HCT116 (cell line): ENCODE results near the gene SLC27A1. TPM values are rescaled to one million over a fixed set of nuclear protein-coding genes. Genes with fewer than 3 reads are reported as not detected.

ENCODE experiments used
- ATAC-seq: fragments of 200-7000 bp; cut with Tn5 transposase; 2 replicates; pipeline ENCODE4 v1.9.1; 2020; ENCODE audit warnings: mild to moderate bottlenecking, moderate library complexity
- BruUV-seq: library from RNA; stranded (reverse); fragments of 400-500 nt; replicated peaks from 2 replicates; lab custom pipeline; 2021; lab: Mats Ljungman, UMichigan
- CTCF ChIA-PET: fragments of 300-600 bp; sonication (Branson Sonifier 250); formaldehyde crosslinking; loops from one replicate; lab custom pipeline; 2021; ENCODE audit warnings: antibody characterized with exemption; lab: Charles Lee
- POLR2A ChIA-PET: fragments of 300-600, 350-600 bp; sonication (Branson Sonifier 250); formaldehyde crosslinking; loops from one replicate; lab custom pipeline; 2021; ENCODE audit warnings: antibody characterized with exemption; lab: Charles Lee
- RAD21 ChIA-PET, 2 experiments: fragments of 300-600 bp; sonication (Branson Sonifier 250); formaldehyde crosslinking; loops; one replicate each; lab custom pipeline; 2023; ENCODE audit warnings: low total read pairs in 2 of 2; ENCODE audit not compliant: uncharacterized antibody in 2 of 2, unreplicated experiment in 2 of 2, low non-redundant PET in 1 of 2; lab: Charles Lee
- DNase-seq: peaks from one replicate; pipeline ENCODE4 v3.0.0-alpha.2; 2010; ENCODE audit warnings: low read depth, low spot score
- H2AFZ ChIP-seq: fragments of 200-600 bp; shearing (Covaris generic), sonication (generic); 2 replicates; pipeline ENCODE4 v1.6.1; 2017; ENCODE audit warnings: low read depth, mixed run types, mixed read lengths, antibody characterized with exemption, low read length; ENCODE audit not compliant: poor library complexity, severe bottlenecking
- H3K27ac ChIP-seq: 2 replicates; pipeline ENCODE4 v1.5.1; 2012; ENCODE audit warnings: low read depth, low read length
- H3K27me3 ChIP-seq: fragments of 200-600 bp; sonication (generic); 2 replicates; pipeline ENCODE4 v1.6.1; 2016; ENCODE audit warnings: mixed run types, low read length, mixed read lengths; ENCODE audit not compliant: insufficient read depth
- H3K36me3 ChIP-seq, 2 experiments: fragments of 200-500 bp in 1 of 2; fragments of 200-600 bp in 1 of 2; sonication (Bioruptor generic) in 1 of 2; sonication (generic) in 1 of 2; 2 replicates each; pipeline versions ENCODE4 v1.5.1 to v1.6.1; 2014 to 2016; ENCODE audit warnings: low read length in 2 of 2, inconsistent platforms in 1 of 2, mixed read lengths in 1 of 2, mixed run types in 1 of 2; ENCODE audit not compliant: insufficient read depth in 2 of 2, control insufficient read depth in 1 of 2
- H3K4me1 ChIP-seq, 2 experiments: fragments of 200-600 bp in 1 of 2; sonication (generic) in 1 of 2; 2 replicates each; pipeline versions ENCODE4 v1.5.1 to v1.6.1; 2012 to 2017; ENCODE audit warnings: low read length in 2 of 2, inconsistent platforms in 1 of 2, mild to moderate bottlenecking in 1 of 2, mixed read lengths in 1 of 2, mixed run types in 1 of 2, moderate library complexity in 1 of 2; ENCODE audit not compliant: insufficient read depth in 2 of 2, control insufficient read depth in 1 of 2
- H3K4me2 ChIP-seq: fragments of 200-600 bp; sonication (generic); 2 replicates; pipeline ENCODE4 v1.6.1; 2017; ENCODE audit warnings: mixed run types, low read length, mixed read lengths
- H3K4me3 ChIP-seq, 2 experiments: fragments of 200-600 bp in 1 of 2; sonication (generic) in 1 of 2; replicated peaks in 1 of 2; 2 replicates each; pipeline ENCODE4 v1.5.1; 2011 to 2016; ENCODE audit warnings: low read length in 2 of 2, control low read depth in 1 of 2, low read depth in 1 of 2, mild to moderate bottlenecking in 1 of 2, mixed read lengths in 1 of 2, mixed run types in 1 of 2
- H3K79me2 ChIP-seq: fragments of 200-600 bp; sonication (generic); 2 replicates; pipeline ENCODE4 v1.6.1; 2017; ENCODE audit warnings: mild to moderate bottlenecking, mixed run types, low read length, moderate library complexity, mixed read lengths; ENCODE audit not compliant: insufficient read depth
- H3K9ac ChIP-seq: fragments of 200-600 bp; sonication (generic); 2 replicates; pipeline ENCODE4 v1.6.1; 2016; ENCODE audit warnings: low read length, mixed read lengths
- H3K9me2 ChIP-seq: fragments of 200-600 bp; sonication (generic), shearing (Covaris generic); 2 replicates; pipeline ENCODE4 v1.6.1; 2017; ENCODE audit warnings: mixed run types, mild to moderate bottlenecking, moderate library complexity; ENCODE audit not compliant: insufficient read depth
- H3K9me3 ChIP-seq, 2 experiments: fragments of 200-500 bp in 1 of 2; fragments of 200-600 bp in 1 of 2; sonication (Bioruptor generic) in 1 of 2; sonication (generic) in 1 of 2; 2 replicates each; pipeline ENCODE4 v1.6.1; 2014 to 2017; ENCODE audit warnings: low read length in 2 of 2, mixed read lengths in 2 of 2, inconsistent platforms in 1 of 2, low read depth in 1 of 2, mild to moderate bottlenecking in 1 of 2, mixed run types in 1 of 2, moderate library complexity in 1 of 2; ENCODE audit not compliant: control insufficient read depth in 1 of 2, insufficient read depth in 1 of 2
- H4K20me1 ChIP-seq: fragments of 200-600 bp; sonication (generic), shearing (Covaris generic); 2 replicates; pipeline ENCODE4 v1.6.1; 2017; ENCODE audit warnings: mixed run types, mild to moderate bottlenecking, moderate library complexity; ENCODE audit not compliant: insufficient read depth
- ATF3 ChIP-seq: IDR thresholded peaks from 2 replicates; pipeline ENCODE4 v1.6.1; 2012
- CBX3 ChIP-seq: IDR thresholded peaks from 2 replicates; pipeline ENCODE4 v1.6.1; 2012; ENCODE audit warnings: low read depth
- FOSL1 ChIP-seq: IDR thresholded peaks from 2 replicates; pipeline ENCODE4 v1.6.1; 2012; ENCODE audit warnings: low read depth
- POLR2A ChIP-seq: IDR thresholded peaks from 2 replicates; pipeline ENCODE4 v1.7.0; 2011; ENCODE audit warnings: borderline replicate concordance; ENCODE audit not compliant: insufficient read depth, insufficient read length; ENCODE audit errors: extremely low read depth
- RAD21 ChIP-seq: IDR thresholded peaks from 2 replicates; pipeline ENCODE4 v1.6.1; 2012; ENCODE audit warnings: low read depth, mild to moderate bottlenecking
- SIN3A ChIP-seq: IDR thresholded peaks from 2 replicates; pipeline ENCODE4 v1.6.1; 2012; ENCODE audit warnings: low read depth
- YY1 ChIP-seq: IDR thresholded peaks from 2 replicates; pipeline ENCODE4 v1.6.1; 2011; ENCODE audit warnings: low read length, low read depth, moderate library complexity, mild to moderate bottlenecking; ENCODE audit not compliant: insufficient replicate concordance; ENCODE audit errors: extremely low read depth
- intact Hi-C: fragments of 100-400 bp; cut with micrococcal nuclease; formaldehyde crosslinking; loops from 2 replicates; pipeline ENCODE4 v1.10.0; 2022
- total RNA-seq: library from RNA; stranded (reverse); gene quantifications from one replicate; pipeline ENCODE4 v1.2.1, GENCODE V29; 2021; ENCODE audit not compliant: unreplicated experiment
- TF ChIP-seq, protein P1 (sequence below): IDR thresholded peaks from 2 replicates; pipeline ENCODE4 v1.6.1; 2012
- TF ChIP-seq, protein P2 (sequence below): IDR thresholded peaks from 2 replicates; pipeline ENCODE4 v1.6.1; 2011; ENCODE audit warnings: mild to moderate bottlenecking, low read length, moderate library complexity; ENCODE audit not compliant: insufficient replicate concordance; ENCODE audit errors: extremely low read depth
- TF ChIP-seq, protein P3 (sequence below): IDR thresholded peaks from 2 replicates; pipeline ENCODE4 v1.6.1; 2012; ENCODE audit warnings: low read depth

The SLC27A1 gene
- total RNA-seq, 1 experiment from 2014 or later = 22.5 TPM

DNA sequence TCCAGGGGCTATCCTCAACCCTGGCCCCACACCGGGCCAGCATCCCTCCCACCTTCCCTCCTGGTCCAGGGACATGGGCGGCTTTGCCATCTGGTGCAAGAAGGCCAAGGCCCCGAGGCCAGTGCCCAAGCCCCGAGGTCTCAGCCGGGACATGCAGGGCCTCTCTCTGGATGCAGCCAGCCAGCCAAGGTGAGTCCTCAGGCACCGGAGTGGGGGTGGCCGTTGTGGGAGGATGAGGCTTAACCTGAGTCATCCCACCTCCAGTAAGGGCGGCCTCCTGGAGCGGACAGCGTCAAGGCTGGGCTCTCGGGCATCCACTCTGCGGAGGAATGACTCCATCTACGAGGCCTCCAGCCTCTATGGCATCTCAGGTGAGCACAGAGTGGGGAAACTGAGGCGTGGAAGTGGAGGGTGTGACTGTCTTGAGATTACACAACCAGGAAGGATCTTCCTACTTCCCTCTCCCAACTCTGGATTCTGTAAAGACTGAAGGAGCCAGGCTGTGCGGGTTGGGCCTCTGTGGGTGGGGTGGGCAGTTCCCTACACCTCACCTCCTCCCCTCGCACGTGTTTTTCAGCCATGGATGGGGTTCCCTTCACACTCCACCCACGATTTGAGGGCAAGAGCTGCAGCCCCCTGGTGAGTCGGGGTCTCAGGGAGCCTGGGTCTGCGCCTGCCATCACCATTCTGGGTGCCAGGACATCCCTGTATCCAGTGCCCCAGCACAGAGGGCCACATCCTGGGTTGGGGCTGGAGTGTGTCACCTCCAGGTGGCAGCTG is 46.7 kb upstream of the SLC27A1 start:
- RAD21 ChIA-PET = no interaction called here
- H3K4me2 ChIP-seq = no peak overlapping the region
- peaks cover 10% of the 10 kb centered on the region; the same call in 1 of the 2 replicates for H3K79me2 ChIP-seq
- intact Hi-C loops = no loop called here
- POLR2A ChIA-PET = no interaction called here
- H2AFZ ChIP-seq = no peak overlapping the region
- no peak overlapping the region for H3K4me3 ChIP-seq
- no peaks in the 10 kb centered on the region for H3K9me3 ChIP-seq
- CTCF ChIA-PET = interaction anchor here (1.6 kb wide), 1 partner anchor 43 kb away, joined by 4 read pairs; no protein-coding TSS in a partner anchor
- H4K20me1 ChIP-seq = no peaks in the 10 kb centered on the region
- no peak for DNase-seq
- ATAC-seq = no peak
- no peaks in the 10 kb centered on the region for H3K27me3 ChIP-seq
- H3K27ac ChIP-seq = no peak overlapping the region
- no peaks in the 10 kb centered on the region for H3K36me3 ChIP-seq
- TF ChIP-seq FOSL1 (no peak), YY1 (no peak), POLR2A (no peak), ATF3 (no peak), SIN3A (no peak)
- TF ChIP-seq, protein P1, sequence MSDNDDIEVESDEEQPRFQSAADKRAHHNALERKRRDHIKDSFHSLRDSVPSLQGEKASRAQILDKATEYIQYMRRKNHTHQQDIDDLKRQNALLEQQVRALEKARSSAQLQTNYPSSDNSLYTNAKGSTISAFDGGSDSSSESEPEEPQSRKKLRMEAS = no peak
- BruUV-seq = no TSS peak
- no peak overlapping the region for H3K9ac ChIP-seq
- H3K9me2 ChIP-seq = no peaks in the 10 kb centered on the region
- H3K4me1 ChIP-seq = peaks cover 12 to 36% of the 10 kb centered on the region in 2 experiments

GRCh38 chr19:17424743-17425365 is 45.5 kb upstream of the SLC27A1 start:
- H3K9ac ChIP-seq = no peak overlapping the region
- H3K9me2 ChIP-seq = no peaks in the 10 kb centered on the region
- peak overlapping the region; percentile 7; the same call in 1 of the 2 replicates for H3K4me2 ChIP-seq
- no peaks in the 10 kb centered on the region for H3K9me3 ChIP-seq
- H3K79me2 ChIP-seq = peaks cover 10% of the 10 kb centered on the region; the same call in 1 of the 2 replicates
- ChIA-PET RAD21 (no interaction called here), CTCF (interaction anchor here (0.6 to 1.6 kb wide), 3 partner anchors 17 to 747 kb away, joined by 3 to 4 read pairs (median 3); no protein-coding TSS in a partner anchor), POLR2A (no interaction called here)
- no peaks in the 10 kb centered on the region for H4K20me1 ChIP-seq
- no peak overlapping the region for H3K4me3 ChIP-seq
- ATAC-seq (peak; percentile 77), DNase-seq (no peak)
- peak overlapping the region; percentile 18; the same call in 1 of the 2 replicates for H3K27ac ChIP-seq
- BruUV-seq = no TSS peak
- H3K27me3 ChIP-seq = no peaks in the 10 kb centered on the region
- H3K4me1 ChIP-seq = peaks cover 15 to 38% of the 10 kb centered on the region in 2 experiments
- intact Hi-C loops = no loop called here
- no peak overlapping the region for H2AFZ ChIP-seq
- H3K36me3 ChIP-seq = no peaks in the 10 kb centered on the region
- TF ChIP-seq, protein P2, sequence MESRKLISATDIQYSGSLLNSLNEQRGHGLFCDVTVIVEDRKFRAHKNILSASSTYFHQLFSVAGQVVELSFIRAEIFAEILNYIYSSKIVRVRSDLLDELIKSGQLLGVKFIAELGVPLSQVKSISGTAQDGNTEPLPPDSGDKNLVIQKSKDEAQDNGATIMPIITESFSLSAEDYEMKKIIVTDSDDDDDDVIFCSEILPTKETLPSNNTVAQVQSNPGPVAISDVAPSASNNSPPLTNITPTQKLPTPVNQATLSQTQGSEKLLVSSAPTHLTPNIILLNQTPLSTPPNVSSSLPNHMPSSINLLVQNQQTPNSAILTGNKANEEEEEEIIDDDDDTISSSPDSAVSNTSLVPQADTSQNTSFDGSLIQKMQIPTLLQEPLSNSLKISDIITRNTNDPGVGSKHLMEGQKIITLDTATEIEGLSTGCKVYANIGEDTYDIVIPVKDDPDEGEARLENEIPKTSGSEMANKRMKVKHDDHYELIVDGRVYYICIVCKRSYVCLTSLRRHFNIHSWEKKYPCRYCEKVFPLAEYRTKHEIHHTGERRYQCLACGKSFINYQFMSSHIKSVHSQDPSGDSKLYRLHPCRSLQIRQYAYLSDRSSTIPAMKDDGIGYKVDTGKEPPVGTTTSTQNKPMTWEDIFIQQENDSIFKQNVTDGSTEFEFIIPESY = no peak
- TF ChIP-seq, protein P3, sequence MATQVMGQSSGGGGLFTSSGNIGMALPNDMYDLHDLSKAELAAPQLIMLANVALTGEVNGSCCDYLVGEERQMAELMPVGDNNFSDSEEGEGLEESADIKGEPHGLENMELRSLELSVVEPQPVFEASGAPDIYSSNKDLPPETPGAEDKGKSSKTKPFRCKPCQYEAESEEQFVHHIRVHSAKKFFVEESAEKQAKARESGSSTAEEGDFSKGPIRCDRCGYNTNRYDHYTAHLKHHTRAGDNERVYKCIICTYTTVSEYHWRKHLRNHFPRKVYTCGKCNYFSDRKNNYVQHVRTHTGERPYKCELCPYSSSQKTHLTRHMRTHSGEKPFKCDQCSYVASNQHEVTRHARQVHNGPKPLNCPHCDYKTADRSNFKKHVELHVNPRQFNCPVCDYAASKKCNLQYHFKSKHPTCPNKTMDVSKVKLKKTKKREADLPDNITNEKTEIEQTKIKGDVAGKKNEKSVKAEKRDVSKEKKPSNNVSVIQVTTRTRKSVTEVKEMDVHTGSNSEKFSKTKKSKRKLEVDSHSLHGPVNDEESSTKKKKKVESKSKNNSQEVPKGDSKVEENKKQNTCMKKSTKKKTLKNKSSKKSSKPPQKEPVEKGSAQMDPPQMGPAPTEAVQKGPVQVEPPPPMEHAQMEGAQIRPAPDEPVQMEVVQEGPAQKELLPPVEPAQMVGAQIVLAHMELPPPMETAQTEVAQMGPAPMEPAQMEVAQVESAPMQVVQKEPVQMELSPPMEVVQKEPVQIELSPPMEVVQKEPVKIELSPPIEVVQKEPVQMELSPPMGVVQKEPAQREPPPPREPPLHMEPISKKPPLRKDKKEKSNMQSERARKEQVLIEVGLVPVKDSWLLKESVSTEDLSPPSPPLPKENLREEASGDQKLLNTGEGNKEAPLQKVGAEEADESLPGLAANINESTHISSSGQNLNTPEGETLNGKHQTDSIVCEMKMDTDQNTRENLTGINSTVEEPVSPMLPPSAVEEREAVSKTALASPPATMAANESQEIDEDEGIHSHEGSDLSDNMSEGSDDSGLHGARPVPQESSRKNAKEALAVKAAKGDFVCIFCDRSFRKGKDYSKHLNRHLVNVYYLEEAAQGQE = no peak
- TF ChIP-seq CBX3 = no peak
- no peak for TF ChIP-seq ATF3
- TF ChIP-seq RAD21 = peak; percentile 73
- no peak for TF ChIP-seq FOSL1
- TF ChIP-seq SIN3A = no peak
